GM21737 (cell line): Measurements from ENCODE around the gene OR12D2.
"Not testable (repeated sequence)": the region's sequence is repeated elsewhere in the genome, so short reads cannot be mapped to it uniquely, and the experiment has no call there.

Experiments used
- ATAC-seq: cut with Tn5 transposase; IDR thresholded peaks from one replicate; pipeline ENCODE4 v1.9.1; 2021; ENCODE audit warnings: mild to moderate bottlenecking, moderate library complexity; ENCODE audit not compliant: unreplicated experiment

The OR12D2 gene, protein sequence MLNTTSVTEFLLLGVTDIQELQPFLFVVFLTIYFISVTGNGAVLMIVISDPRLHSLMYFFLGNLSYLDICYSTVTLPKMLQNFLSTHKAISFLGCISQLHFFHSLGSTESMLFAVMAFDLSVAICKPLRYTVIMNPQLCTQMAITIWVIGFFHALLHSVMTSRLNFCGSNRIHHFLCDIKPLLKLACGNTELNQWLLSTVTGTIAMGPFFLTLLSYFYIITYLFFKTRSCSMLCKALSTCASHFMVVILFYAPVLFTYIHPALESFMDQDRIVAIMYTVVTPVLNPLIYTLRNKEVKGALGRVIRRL

GRCh38 chr6:29395331-29395730 is at the start of gene OR12D2:
OR12D2 (plus strand) TSS chr6:29395631; CDS start chr6:29396700, 1,069 bp downstream.
- ATAC-seq = no peak

DNA sequence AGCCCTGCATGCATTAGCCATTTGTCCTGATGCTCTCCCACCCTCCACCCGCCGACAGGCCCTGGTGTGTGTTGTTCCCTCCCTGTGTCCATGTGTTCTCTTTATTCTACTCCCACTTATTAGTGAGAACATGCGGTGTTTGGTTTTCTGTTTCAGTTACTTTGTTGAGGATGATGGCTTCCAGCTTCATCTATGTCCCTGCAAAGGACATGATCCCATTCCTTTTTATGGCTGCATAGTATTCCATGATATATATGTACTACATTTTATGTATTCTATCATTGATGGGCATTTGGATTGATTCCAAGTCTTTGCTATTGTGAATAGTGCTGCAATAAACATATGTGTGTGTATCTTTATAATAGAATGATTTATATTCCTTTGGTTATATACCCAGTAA is 46.1 kb upstream of the OR12D2 start:
- not testable (repeated sequence) for ATAC-seq

GRCh38 chr6:29354980-29355379 is 40.5 kb upstream of the OR12D2 start:
- ATAC-seq = no peak

DNA sequence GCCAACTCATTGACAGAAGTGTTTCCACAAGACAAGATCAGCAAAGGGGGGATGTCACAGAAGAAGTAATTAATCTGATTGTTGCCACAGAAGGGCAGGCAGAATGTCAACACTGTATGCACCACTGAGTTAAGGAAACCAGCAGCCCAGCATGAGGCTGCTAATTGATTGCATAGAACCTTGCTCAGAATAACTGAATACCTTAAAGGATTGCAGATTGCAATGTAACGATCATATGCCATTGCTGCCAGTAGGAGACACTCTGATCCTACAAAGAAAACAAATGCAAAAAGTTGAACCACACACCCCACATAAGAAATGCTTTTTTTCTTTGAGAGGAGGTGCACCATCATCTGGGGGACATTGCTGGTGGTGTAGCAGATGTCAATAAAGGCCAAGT is 39.8 kb upstream of the OR12D2 start:
- ATAC-seq = no peak

DNA sequence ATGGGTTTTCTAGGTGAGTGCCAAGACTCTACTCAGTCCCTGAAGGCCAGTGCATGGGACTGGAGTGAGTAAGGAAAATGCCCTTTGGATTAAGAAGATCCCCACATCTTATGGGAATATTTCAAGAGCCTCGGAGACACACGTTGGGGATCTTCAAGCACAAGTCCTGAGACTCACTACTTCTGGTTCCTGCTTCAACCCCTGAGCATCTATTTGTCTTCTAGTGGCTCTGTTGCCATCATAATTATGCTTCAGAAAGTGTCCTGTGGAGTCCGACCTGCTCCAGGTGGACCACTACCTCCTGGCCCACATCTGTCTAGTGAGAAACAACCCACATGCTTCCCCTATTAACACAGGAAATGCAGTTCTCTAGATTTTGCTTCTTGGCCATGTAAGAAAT is 26.7 kb upstream of the OR12D2 start, which contains the start of gene OR5V1:
Gene OR5V1, minus strand, starts transcription at position 101 of the 400 bp plus-strand sequence. CDS start 12,670 bp downstream, outside the sequence.
- ATAC-seq = no peak

DNA sequence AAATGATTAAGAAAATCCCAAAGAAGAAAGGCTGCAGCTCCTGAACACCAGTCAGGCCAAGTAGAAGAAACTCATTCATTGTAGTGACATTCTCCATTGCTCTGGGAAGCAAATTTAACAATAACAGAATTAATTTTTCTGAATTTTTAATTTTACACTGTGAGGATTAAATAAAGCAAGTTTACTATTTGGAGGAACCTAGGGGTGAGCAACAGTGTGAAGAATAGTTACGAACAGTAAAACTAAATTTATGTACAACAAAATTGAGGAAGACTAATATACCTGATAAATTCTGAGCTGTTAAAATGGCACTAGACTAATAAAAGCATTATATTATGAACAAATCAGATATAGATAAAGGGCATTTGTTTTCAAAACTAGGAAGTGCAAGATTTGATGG is 20.2 kb upstream of the OR12D2 start, which contains the start of gene OR12D3:
Gene OR12D3, minus strand, starts transcription at position 101 of the 400 bp plus-strand sequence. Its CDS starts 4 bp downstream, at position 97.
- ATAC-seq = no peak

- no peak for ATAC-seq
Measured at GRCh38 chr6:29376003-29376402, 19.4 kb upstream of the OR12D2 start.

GRCh38 chr6:29388533-29388932 is 6.9 kb upstream of the OR12D2 start:
- ATAC-seq = no peak

GRCh38 chr6:29399525-29399924 is 4.1 kb downstream of the OR12D2 start:
- ATAC-seq = no peak

- ATAC-seq = no peak
Measured at GRCh38 chr6:29403801-29404200, 8.4 kb downstream of the OR12D2 start.

- no peak for ATAC-seq
Measured at GRCh38 chr6:29414588-29414987, 19.2 kb downstream of the OR12D2 start, which contains the start of gene OR12D1. OR12D1 (plus strand) TSS chr6:29414928.

- ATAC-seq = no peak
Measured at GRCh38 chr6:29419516-29419915, 24.1 kb downstream of the OR12D2 start.

- no peak for ATAC-seq
Measured at GRCh38 chr6:29424168-29424567, 28.7 kb downstream of the OR12D2 start.

DNA sequence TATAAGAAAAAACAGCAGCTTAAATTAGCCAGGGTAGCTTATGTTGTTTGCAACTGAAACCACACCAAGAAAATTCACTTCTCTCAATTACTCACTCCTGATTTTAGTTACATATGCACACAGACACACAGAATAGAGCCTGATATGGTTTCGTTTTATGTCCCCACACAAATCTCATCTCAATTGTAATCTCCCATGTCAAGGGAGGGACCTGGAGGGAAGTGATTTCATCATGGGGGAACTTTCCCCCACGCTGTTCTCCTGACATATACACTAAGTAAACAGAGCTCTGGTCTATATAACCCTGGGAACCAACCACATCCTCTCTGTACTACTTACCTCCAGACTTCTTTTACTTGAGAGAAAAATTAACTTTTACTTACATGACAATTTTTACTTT is 29.1 kb downstream of the OR12D2 start:
- ATAC-seq = no peak

DNA sequence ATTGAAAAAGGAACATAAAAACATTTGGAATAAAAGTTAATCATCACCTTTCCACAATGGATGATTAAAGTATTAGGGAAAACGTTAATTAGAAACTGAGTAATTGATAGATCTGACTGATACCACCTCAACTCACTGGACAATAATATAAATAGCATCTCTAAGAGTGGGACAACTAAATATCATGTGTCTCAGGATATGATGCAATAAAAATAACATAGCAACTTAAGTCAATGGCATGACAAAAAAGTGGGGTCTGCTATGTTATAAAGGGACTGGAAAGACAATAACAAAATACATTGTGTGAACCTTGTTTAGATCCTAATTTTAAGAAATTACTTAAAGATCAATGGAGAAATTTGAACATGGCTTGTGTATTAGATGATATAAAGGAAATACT is 29.6 kb downstream of the OR12D2 start:
- no peak for ATAC-seq

- ATAC-seq = no peak
Measured at GRCh38 chr6:29426654-29427053, 31.2 kb downstream of the OR12D2 start.

DNA sequence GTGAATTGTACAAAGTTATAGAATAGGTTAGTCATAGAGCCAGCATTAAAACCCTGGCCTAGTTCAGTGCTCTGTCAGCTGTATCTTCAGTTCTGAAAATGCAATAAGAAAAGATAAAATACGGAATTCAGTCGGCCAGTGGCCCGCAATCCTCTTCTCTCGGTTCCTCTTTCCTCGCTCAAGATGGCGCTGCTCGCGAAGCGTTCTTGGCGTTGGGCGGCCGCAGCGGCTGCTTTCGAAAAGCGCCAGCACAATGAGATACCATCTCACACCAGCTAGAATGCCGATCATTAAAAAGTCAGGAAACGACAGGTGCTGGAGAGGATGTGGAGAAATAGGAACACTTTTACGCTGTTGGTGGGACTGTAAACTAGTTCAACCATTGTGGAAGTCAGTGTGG is 41.3 kb downstream of the OR12D2 start:
- not testable (repeated sequence) for ATAC-seq

GRCh38 chr6:29439006-29439405 is 43.6 kb downstream of the OR12D2 start, which contains the start of gene OR10C1:
OR10C1 (plus strand) TSS chr6:29439306; CDS start chr6:29440016, 710 bp downstream.
- no peak for ATAC-seq

DNA sequence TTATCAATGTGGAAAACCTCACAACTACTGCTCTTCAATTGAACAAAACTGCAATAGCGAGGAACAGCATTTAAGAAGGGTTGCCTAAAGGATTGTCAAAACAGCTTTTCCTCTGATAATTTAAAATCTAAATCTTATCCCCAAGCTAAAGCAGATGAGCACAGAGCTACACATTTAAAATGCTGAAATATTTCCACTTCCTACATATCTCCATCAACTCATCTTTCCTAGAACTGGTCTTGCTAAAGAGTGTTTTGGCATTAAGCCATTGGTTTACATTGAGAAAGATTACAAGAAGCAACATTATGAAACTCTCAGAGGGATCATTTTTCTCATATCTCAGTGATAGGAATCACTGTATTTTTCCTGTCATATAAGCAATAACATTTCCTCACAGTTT is 47.3 kb downstream of the OR12D2 start:
- ATAC-seq = no peak

GRCh38 chr6:29444031-29444430 is 48.6 kb downstream of the OR12D2 start:
- not testable (repeated sequence) for ATAC-seq
